Rectal smooth muscle tissue (tissue), 1 donor: ENCODE results near the gene DNAH14.
"Not testable (repeated sequence)": the region's sequence is repeated elsewhere in the genome, so short reads cannot be mapped to it uniquely, and the experiment has no call there.

ENCODE experiments used
- H3K27ac ChIP-seq: one replicate; pipeline ENCODE4 v1.7.0; 2013; ENCODE audit warnings: low read depth, low read length, inconsistent platforms
- H3K27me3 ChIP-seq: one replicate; pipeline ENCODE4 v1.7.0; 2013; ENCODE audit warnings: low read length; ENCODE audit not compliant: control insufficient read depth, insufficient read depth
- H3K36me3 ChIP-seq: one replicate; pipeline ENCODE4 v1.7.0; 2013; ENCODE audit warnings: low read length; ENCODE audit not compliant: control insufficient read depth, insufficient read depth
- H3K4me1 ChIP-seq: one replicate; pipeline ENCODE4 v1.7.0; 2013; ENCODE audit warnings: low read length; ENCODE audit not compliant: control insufficient read depth, insufficient read depth
- H3K4me3 ChIP-seq: one replicate; pipeline ENCODE4 v1.7.0; 2013; ENCODE audit warnings: low read length
- H3K9ac ChIP-seq: one replicate; pipeline ENCODE4 v1.7.0; 2013; ENCODE audit warnings: low read length

Gene DNAH14

DNA sequence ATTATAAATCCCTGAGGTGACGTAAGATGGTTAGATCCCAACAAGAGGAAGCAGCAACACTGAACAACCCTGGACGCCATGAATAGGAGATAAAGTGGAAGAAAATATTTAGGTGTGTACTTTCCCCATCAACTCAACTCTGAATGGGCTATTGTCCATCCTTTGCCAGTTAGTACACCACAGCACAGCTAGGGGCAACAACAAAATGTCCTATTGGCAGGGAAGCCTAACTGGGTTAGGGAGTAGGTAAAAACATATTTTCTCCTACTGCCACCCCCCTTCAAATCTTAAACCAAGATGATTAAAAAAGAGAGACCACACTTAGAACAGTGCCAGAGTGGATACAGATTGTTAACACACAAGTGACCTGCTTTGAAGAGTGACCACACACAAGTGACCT, 278.3 kb downstream of the DNAH14 start:
- Histone ChIP-seq H3K27me3 (no peaks in the 10 kb centered on the region), H3K4me3 (no peak overlapping the region), H3K36me3 (no peaks in the 10 kb centered on the region), H3K9ac (no peak overlapping the region), H3K4me1 (no peaks in the 10 kb centered on the region), H3K27ac (no peak overlapping the region)

DNA sequence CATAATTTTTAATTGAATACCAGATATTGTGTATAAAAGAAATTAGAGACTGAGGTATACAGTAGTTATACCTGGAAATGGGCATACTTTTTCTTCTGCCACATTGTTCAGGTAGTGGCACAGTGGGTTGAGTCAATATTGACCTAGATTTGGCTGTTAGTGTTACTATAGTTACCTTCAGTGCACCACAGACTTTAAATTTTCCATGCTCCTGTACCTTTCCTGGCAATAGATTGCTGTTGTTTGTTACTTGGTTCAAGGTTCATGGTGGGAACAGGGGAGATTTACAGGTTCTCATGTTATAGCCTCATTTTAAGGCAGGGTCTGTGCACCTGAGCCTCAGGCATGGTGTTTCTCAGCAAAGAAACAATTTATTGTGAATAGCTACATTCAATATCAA, 279.7 kb downstream of the DNAH14 start:
- no peak overlapping the region for H3K27ac ChIP-seq
- H3K9ac ChIP-seq = no peak overlapping the region
- no peaks in the 10 kb centered on the region for H3K4me1 ChIP-seq
- H3K36me3 ChIP-seq = no peaks in the 10 kb centered on the region
- H3K4me3 ChIP-seq = no peak overlapping the region
- H3K27me3 ChIP-seq = no peaks in the 10 kb centered on the region

DNA sequence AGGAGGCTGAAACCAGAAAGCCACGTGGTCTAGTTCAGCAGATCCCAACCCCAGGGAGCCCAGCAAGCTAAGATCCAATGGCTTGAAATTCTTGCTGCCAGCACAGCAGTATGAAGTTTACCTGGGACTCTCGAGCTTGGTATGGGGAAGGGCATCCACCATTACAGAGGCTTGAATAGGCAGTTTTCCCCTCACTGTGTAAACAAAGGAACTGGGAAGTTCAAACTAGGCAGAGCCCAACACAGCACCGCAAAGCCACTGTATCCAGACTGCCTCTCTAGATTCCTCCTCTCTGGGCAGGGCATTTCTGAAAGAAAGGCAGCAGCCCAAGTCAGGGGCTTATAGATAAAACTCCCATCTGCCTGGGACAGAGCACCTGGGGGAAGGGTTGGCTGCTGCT, 280.7 kb downstream of the DNAH14 start:
- not testable (repeated sequence) for H3K36me3 ChIP-seq, H3K4me3 ChIP-seq, H3K27me3 ChIP-seq, H3K27ac ChIP-seq, H3K4me1 ChIP-seq, H3K9ac ChIP-seq

DNA sequence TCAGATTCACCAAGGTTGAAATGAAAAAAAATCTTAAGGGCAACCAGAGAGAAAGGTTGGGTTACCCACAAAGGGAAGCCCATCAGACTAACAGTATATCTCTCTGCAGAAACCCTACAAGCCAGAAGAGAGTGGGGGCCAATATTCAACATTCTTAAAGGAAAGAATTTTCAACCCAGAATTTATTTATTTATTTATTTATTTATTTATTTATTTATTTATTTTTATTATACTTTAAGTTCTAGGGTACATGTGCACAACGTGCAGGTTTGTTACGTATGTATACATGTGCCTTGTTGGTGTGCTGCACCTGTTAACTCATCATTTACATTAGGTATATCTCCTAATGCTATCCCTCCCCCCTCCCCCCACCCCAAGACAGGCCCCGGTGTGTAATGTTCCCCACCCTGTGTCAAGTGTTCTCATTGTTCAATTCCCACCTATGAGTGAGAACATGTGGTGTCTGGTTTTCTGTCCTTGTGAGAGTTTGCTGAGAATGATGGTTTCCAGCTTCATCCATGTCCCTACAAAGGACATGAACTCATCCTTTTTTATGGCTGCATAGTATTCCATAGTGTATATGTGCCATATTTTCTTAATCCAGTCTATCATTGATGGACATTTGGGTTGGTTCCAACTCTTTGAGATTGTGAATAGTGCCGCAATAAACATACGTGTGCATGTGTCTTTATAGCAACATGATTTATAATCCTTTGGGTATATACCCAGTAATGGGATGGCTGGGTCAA, 282.4 kb downstream of the DNAH14 start:
- not testable (repeated sequence) for H3K4me3 ChIP-seq, H3K4me1 ChIP-seq, H3K9ac ChIP-seq, H3K27me3 ChIP-seq, H3K27ac ChIP-seq, H3K36me3 ChIP-seq

- no peak overlapping the region for H3K4me3 ChIP-seq
- no peaks in the 10 kb centered on the region for H3K27me3 ChIP-seq
- H3K27ac ChIP-seq = no peak overlapping the region
- no peaks in the 10 kb centered on the region for H3K4me1 ChIP-seq
- H3K9ac ChIP-seq = no peak overlapping the region
- no peaks in the 10 kb centered on the region for H3K36me3 ChIP-seq
Observed at GRCh38 chr1:225224287-225224686, 294.8 kb downstream of the DNAH14 start.

DNA sequence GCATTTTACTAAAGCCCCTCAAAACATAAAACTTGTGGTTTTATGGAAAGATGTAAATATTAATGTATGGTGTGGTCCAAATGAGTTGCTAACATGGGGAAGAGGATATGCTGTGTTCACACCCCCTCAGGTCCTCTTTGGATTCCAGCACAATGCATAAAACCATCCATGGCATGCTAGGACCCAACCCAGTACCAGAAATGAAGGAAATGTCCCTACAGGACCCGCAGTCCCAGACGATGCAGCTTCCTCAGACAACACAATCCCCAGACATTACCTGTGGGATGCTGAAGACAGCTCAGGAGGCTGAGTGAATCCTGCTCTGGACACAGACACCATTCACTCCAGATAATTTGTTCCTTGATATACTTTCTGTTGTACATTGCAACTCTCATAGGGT, 296.2 kb downstream of the DNAH14 start:
- Histone ChIP-seq H3K36me3 (no peaks in the 10 kb centered on the region), H3K9ac (no peak overlapping the region), H3K27me3 (no peaks in the 10 kb centered on the region), H3K27ac (no peak overlapping the region), H3K4me1 (no peaks in the 10 kb centered on the region), H3K4me3 (no peak overlapping the region)

DNA sequence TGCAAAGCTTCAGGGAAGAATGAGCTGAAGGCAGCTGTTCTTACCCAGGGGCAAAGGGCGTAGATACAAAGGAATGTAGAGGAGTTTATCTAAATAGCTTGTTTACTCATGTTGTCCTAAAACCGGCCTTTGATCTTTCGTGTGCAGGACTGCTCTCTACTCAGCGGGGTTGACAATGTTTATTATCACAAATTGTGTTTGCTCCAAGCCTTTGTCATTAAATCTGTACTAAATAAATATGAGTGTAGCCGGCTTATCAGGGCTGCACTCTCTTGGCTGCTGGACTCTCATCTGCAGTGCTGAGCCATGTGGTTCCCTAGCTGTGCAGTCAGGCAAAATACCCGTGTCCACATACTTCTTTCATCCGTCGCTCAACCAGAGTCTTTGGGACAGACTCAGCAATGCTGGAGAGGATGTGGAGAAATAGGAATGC, 299.4 kb downstream of the DNAH14 start:
- Histone ChIP-seq H3K27ac (no peak overlapping the region), H3K36me3 (no peaks in the 10 kb centered on the region), H3K4me1 (no peaks in the 10 kb centered on the region), H3K27me3 (no peaks in the 10 kb centered on the region), H3K9ac (no peak overlapping the region), H3K4me3 (no peak overlapping the region)

DNA sequence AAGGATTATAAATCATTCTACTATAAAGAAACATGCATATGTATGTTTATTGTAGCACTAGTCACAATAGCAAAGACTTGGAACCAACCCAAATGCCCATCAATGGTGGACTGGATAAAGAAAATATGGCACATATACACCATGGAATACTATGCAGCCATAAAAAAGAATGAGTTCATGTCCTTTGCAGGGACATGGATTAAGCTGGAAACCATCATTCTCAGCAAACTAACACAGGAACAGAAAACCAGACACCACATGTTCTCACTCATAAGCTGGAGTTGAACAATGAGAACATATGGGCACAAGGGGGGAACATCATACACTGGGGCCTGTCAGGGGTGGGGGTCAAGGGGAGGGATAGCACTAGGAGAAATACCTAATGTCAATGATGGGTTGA, 300.0 kb downstream of the DNAH14 start:
- not testable (repeated sequence) for H3K27ac ChIP-seq, H3K4me1 ChIP-seq, H3K9ac ChIP-seq, H3K4me3 ChIP-seq, H3K36me3 ChIP-seq, H3K27me3 ChIP-seq

GRCh38 chr1:225230483-225230882, 301.0 kb downstream of the DNAH14 start:
- Histone ChIP-seq H3K4me3 (no peak overlapping the region), H3K36me3 (no peaks in the 10 kb centered on the region), H3K4me1 (no peaks in the 10 kb centered on the region), H3K27me3 (no peaks in the 10 kb centered on the region), H3K9ac (no peak overlapping the region), H3K27ac (no peak overlapping the region)

- H3K27ac ChIP-seq, H3K4me1 ChIP-seq, H3K9ac ChIP-seq, H3K36me3 ChIP-seq, H3K4me3 ChIP-seq, H3K27me3 ChIP-seq: not testable (repeated sequence)
Observed at GRCh38 chr1:225232930-225233329, 303.5 kb downstream of the DNAH14 start.

DNA sequence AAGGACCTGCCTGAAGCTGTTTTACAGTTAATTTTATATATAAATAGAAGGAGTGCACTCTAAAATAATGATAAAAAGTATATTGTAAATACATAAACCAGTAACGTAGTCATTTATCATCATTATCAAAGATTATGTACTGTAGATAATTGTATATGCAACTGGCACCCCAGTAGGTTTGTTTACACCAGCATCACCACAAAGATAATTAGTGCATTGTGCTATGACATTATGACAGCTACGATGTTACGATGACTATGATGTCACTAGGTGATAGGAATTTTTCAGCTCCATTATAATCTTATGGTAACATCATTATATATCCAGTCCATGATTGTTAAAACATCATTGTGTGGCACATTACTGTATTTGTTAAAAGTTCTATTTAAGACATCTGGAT, 313.1 kb downstream of the DNAH14 start:
- Histone ChIP-seq H3K4me3 (no peak overlapping the region), H3K9ac (no peak overlapping the region), H3K36me3 (no peaks in the 10 kb centered on the region), H3K4me1 (no peaks in the 10 kb centered on the region), H3K27ac (no peak overlapping the region), H3K27me3 (no peaks in the 10 kb centered on the region)

- no peaks in the 10 kb centered on the region for H3K27me3 ChIP-seq
- no peaks in the 10 kb centered on the region for H3K4me1 ChIP-seq
- no peaks in the 10 kb centered on the region for H3K36me3 ChIP-seq
- H3K27ac ChIP-seq = no peak overlapping the region
- no peak overlapping the region for H3K9ac ChIP-seq
- H3K4me3 ChIP-seq = no peak overlapping the region
Observed at GRCh38 chr1:225250432-225250831, 321.0 kb downstream of the DNAH14 start.

DNA sequence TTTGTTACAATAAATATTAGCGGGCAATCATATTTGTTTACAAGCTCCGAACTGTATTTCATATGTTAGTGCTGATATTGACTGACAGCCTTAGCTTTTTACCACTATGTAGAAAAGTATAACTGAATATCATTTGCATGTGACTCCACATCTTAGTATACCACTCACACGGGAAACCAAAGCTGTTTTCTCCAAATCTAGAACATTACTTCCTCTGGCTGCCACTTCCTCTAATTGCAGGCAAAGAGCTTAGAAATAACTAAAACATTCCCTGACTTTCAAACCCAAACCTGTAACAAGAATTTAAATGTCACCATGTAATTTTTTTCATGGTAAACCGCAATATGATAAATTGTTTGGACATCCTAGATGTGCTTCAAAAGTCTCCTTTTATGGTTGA, 323.7 kb downstream of the DNAH14 start:
- no peak overlapping the region for H3K27ac ChIP-seq
- H3K27me3 ChIP-seq = no peaks in the 10 kb centered on the region
- no peak overlapping the region for H3K4me3 ChIP-seq
- H3K4me1 ChIP-seq = no peaks in the 10 kb centered on the region
- H3K36me3 ChIP-seq = no peaks in the 10 kb centered on the region
- no peak overlapping the region for H3K9ac ChIP-seq
